Osteocyte (in vitro differentiated cells): Measurements from ENCODE around the gene TRIM40. TPM values are rescaled to one million over a fixed set of nuclear protein-coding genes. Genes with fewer than 3 reads are reported as not detected.

Source experiments
- DNase-seq: peaks from one replicate; pipeline ENCODE4 v3.0.0; 2021; ENCODE audit warnings: mixed read lengths; ENCODE audit not compliant: unreplicated experiment; ENCODE audit errors: extremely low spot score
- H3K27ac Mint-ChIP-seq: one replicate; pipeline ENCODE4 v1.8.0; 2021; ENCODE audit warnings: mild to moderate bottlenecking, mixed read lengths; ENCODE audit not compliant: unreplicated experiment
- H3K27me3 Mint-ChIP-seq: one replicate; pipeline ENCODE4 v1.8.0; 2021; ENCODE audit warnings: mixed read lengths; ENCODE audit not compliant: unreplicated experiment
- H3K36me3 Mint-ChIP-seq: one replicate; pipeline ENCODE4 v1.8.0; 2021; ENCODE audit warnings: mixed read lengths; ENCODE audit not compliant: unreplicated experiment
- H3K4me1 Mint-ChIP-seq: one replicate; pipeline ENCODE4 v1.8.0; 2021; ENCODE audit warnings: mixed read lengths; ENCODE audit not compliant: unreplicated experiment
- H3K4me3 Mint-ChIP-seq: one replicate; pipeline ENCODE4 v1.8.0; 2021; ENCODE audit warnings: mild to moderate bottlenecking, moderate library complexity, mixed read lengths; ENCODE audit not compliant: unreplicated experiment
- H3K9me3 Mint-ChIP-seq: one replicate; pipeline ENCODE4 v1.8.0; 2021; ENCODE audit warnings: mixed read lengths; ENCODE audit not compliant: unreplicated experiment
- CTCF ChIP-seq: fragments of 200-600 bp; sonication (generic); IDR thresholded peaks from 2 replicates; pipeline ENCODE4 v1.5.0; 2021; ENCODE audit warnings: antibody characterized with exemption, mild to moderate bottlenecking, moderate library complexity
- total RNA-seq: library from RNA; stranded (reverse); gene quantifications from 2 replicates; pipeline ENCODE4 v1.2.1, GENCODE V29; 2021

Gene TRIM40
- total RNA-seq, 1 donor from 2014 or later = not detected

GRCh38 chr6:30101444-30102413 lies 34.2 kb upstream of the TRIM40 start:
- Mint-ChIP-seq H3K27ac (no peak overlapping the region), H3K4me3 (peak overlapping the region; percentile 73), H3K9me3 (no peaks in the 10 kb centered on the region), H3K27me3 (peaks cover 61% of the 10 kb centered on the region), H3K36me3 (no peaks in the 10 kb centered on the region), H3K4me1 (peaks cover 31% of the 10 kb centered on the region)
- peak; percentile 40 for TF ChIP-seq CTCF
- DNase-seq = peak; percentile 95

GRCh38 chr6:30102414-30102969 lies 33.4 kb upstream of the TRIM40 start:
- Mint-ChIP-seq H3K27me3 (peaks cover 55% of the 10 kb centered on the region), H3K27ac (peak overlapping the region; percentile 50), H3K4me1 (peaks cover 31% of the 10 kb centered on the region), H3K4me3 (peak overlapping the region; percentile 73), H3K36me3 (no peaks in the 10 kb centered on the region), H3K9me3 (no peaks in the 10 kb centered on the region)
- DNase-seq = no peak
- no peak for TF ChIP-seq CTCF

- Mint-ChIP-seq H3K36me3 (no peaks in the 10 kb centered on the region), H3K27me3 (peaks cover 56% of the 10 kb centered on the region), H3K4me3 (peak overlapping the region; percentile 73), H3K4me1 (peaks cover 31% of the 10 kb centered on the region), H3K27ac (peak overlapping the region; percentile 50), H3K9me3 (no peaks in the 10 kb centered on the region)
- peak; percentile 91 for DNase-seq
- TF ChIP-seq CTCF = peak; percentile 93
Measured at GRCh38 chr6:30102970-30103871, 32.7 kb upstream of the TRIM40 start.

- no peak for TF ChIP-seq CTCF
- H3K4me1 Mint-ChIP-seq = peaks cover 31% of the 10 kb centered on the region
- peak overlapping the region; percentile 73 for H3K4me3 Mint-ChIP-seq
- H3K27me3 Mint-ChIP-seq = peaks cover 54% of the 10 kb centered on the region
- H3K9me3 Mint-ChIP-seq = no peaks in the 10 kb centered on the region
- no peak overlapping the region for H3K27ac Mint-ChIP-seq
- H3K36me3 Mint-ChIP-seq = no peaks in the 10 kb centered on the region
- no peak for DNase-seq
Measured at GRCh38 chr6:30103872-30104179, 32.1 kb upstream of the TRIM40 start.
